Measurements from ENCODE around the gene TMED1. TPM values are rescaled to one million over a fixed set of nuclear protein-coding genes. Genes with fewer than 3 reads are reported as not detected.

The TMED1 gene
- total RNA-seq, 4 donors from 2014 or later, result 41.2 to 71.3 (median 48.7) TPM

GRCh38 chr19:10823690-10824089 is 12.3 kb downstream of the TMED1 start:
- intact Hi-C loops (cut with DNase I), result no loop called here
- Histone ChIP-seq H3K27ac (no peak overlapping the region), H3K27me3 (no peaks in the 10 kb centered on the region), H3K4me3 (replicated peaks in 1 of 3) (no peak overlapping the region), H3K36me3 (peaks cover 43 to 67% of the 10 kb centered on the region in 2 donors), H3K4me1 (peaks cover 0 to under 1% of the 10 kb centered on the region in 2 donors), H3K9me3 (no peaks in the 10 kb centered on the region)
- no peak for DNase-seq
- TF ChIP-seq CTCF (IDR thresholded peaks at IDR 0.05) (no peak), POLR2A (IDR thresholded peaks at IDR 0.05) (no peak)
- 90 to 93% methylated on average over 3 to 10 of the region's 12 CpGs for WGBS, 2 donors

GRCh38 chr19:10820173-10820572 is 15.8 kb downstream of the TMED1 start:
- H3K4me1 ChIP-seq, result peaks cover 0 to 4% of the 10 kb centered on the region in 2 donors
- no peak overlapping the region for H3K27ac ChIP-seq
- DNase-seq, result no peak
- H3K4me3 ChIP-seq (replicated peaks in 1 of 3), result no peak overlapping the region
- intact Hi-C loops (cut with DNase I), result no loop called here
- no peaks in the 10 kb centered on the region for H3K27me3 ChIP-seq
- H3K36me3 ChIP-seq, result peaks cover 33 to 39% of the 10 kb centered on the region in 2 donors
- H3K9me3 ChIP-seq, result no peaks in the 10 kb centered on the region
- 91 to 99% methylated on average over 7 of the region's 7 CpGs for WGBS, 2 donors
- TF ChIP-seq POLR2A (IDR thresholded peaks at IDR 0.05), result no peak
- TF ChIP-seq CTCF (IDR thresholded peaks at IDR 0.05), result peak in 2 of 6 experiments; percentile 15

GRCh38 chr19:10819124-10820060 is 16.6 kb downstream of the TMED1 start:
- Histone ChIP-seq H3K4me3 (replicated peaks in 1 of 3) (no peak overlapping the region), H3K9me3 (no peaks in the 10 kb centered on the region), H3K4me1 (peaks cover 0 to 4% of the 10 kb centered on the region in 2 donors), H3K27ac (no peak overlapping the region), H3K27me3 (no peaks in the 10 kb centered on the region), H3K36me3 (peaks cover 25 to 31% of the 10 kb centered on the region in 2 donors)
- intact Hi-C loops (cut with DNase I), result no loop called here
- WGBS, 2 donors, result 96 to 97% methylated on average over 24 to 26 of the region's 27 CpGs
- DNase-seq, result no peak
- TF ChIP-seq POLR2A (IDR thresholded peaks at IDR 0.05), result no peak
- no peak for TF ChIP-seq CTCF (IDR thresholded peaks at IDR 0.05)

GRCh38 chr19:10818301-10819123 is 17.5 kb downstream of the TMED1 start:
- 93 to 96% methylated on average over 13 to 15 of the region's 19 CpGs for WGBS, 2 donors
- intact Hi-C loops (cut with DNase I), result no loop called here
- H3K4me3 ChIP-seq (replicated peaks in 1 of 3), result no peak overlapping the region
- H3K27ac ChIP-seq, result peak overlapping the region in 2 of 3 donors; percentile 39 to 70
- H3K36me3 ChIP-seq, result peaks cover 18 to 23% of the 10 kb centered on the region in 2 donors
- no peak for DNase-seq
- no peaks in the 10 kb centered on the region for H3K27me3 ChIP-seq
- peaks cover 0 to 4% of the 10 kb centered on the region in 2 donors for H3K4me1 ChIP-seq
- no peaks in the 10 kb centered on the region for H3K9me3 ChIP-seq
- TF ChIP-seq POLR2A (IDR thresholded peaks at IDR 0.05) (no peak), CTCF (IDR thresholded peaks at IDR 0.05) (no peak)

All from thyroid gland (tissue), 4 donors.